Upper lobe of left lung (tissue), 6 donors: Measurements from ENCODE around the gene C15orf39. TPM values are rescaled to one million over a fixed set of nuclear protein-coding genes. Genes with fewer than 3 reads are reported as not detected.

ENCODE experiments used
- ATAC-seq, 2 donors: fragments of 200-7000 bp; cut with Tn5 transposase; one replicate each; pipeline ENCODE4 v1.9.1; 2022; ENCODE audit warnings: mild to moderate bottlenecking in 2 of 2, moderate library complexity in 2 of 2; ENCODE audit not compliant: low FRiP score in 2 of 2
- DNase-seq, 2 donors: peaks; one replicate each; pipeline ENCODE4 v3.0.0-alpha.2; 2019 to 2020
- H3K27ac ChIP-seq, 4 donors: fragments of 200-600 bp; sonication (generic); one replicate each; pipeline ENCODE4 v1.5.1; 2016 to 2019
- H3K27me3 ChIP-seq, 4 donors: fragments of 200-600 bp; sonication (generic); one replicate each; pipeline ENCODE4 v1.5.1; 2017 to 2019
- H3K36me3 ChIP-seq, 4 donors: fragments of 200-600 bp; sonication (generic); one replicate each; pipeline ENCODE4 v1.5.1; 2016 to 2019
- H3K4me1 ChIP-seq, 4 donors: fragments of 200-600 bp; sonication (generic); one replicate each; pipeline ENCODE4 v1.5.1; 2018 to 2019
- H3K4me3 ChIP-seq, 4 donors: fragments of 200-600 bp; sonication (generic); one replicate each; pipeline ENCODE4 v1.5.1; 2017 to 2019; ENCODE audit warnings: mild to moderate bottlenecking in 2 of 4, moderate library complexity in 1 of 4
- H3K9me3 ChIP-seq, 4 donors: fragments of 200-600 bp; sonication (generic); one replicate each; pipeline ENCODE4 v1.5.1; 2018 to 2019
- CTCF ChIP-seq, 6 experiments: fragments of 450-650 bp in 4 of 6; fragments of 200-600 bp in 2 of 6; sonication (generic) in 2 of 6; IDR thresholded peaks; one replicate each; pipeline ENCODE4 v1.5.1; 2016 to 2019; ENCODE audit warnings: antibody characterized with exemption in 6 of 6
- EP300 ChIP-seq, 4 donors: sonication (generic); formaldehyde crosslinking; IDR thresholded peaks; one replicate each; pipeline ENCODE4 v1.5.1; 2017; ENCODE audit warnings: antibody characterized with exemption in 4 of 4, control low read depth in 2 of 4
- POLR2A ChIP-seq, 4 donors: fragments of 450-650 bp; IDR thresholded peaks; one replicate each; pipeline ENCODE4 v1.5.1; 2016 to 2017; ENCODE audit warnings: antibody characterized with exemption in 4 of 4, mild to moderate bottlenecking in 2 of 4
- POLR2AphosphoS5 ChIP-seq, 2 donors: sonication (generic); formaldehyde crosslinking; IDR thresholded peaks; one replicate each; pipeline ENCODE4 v1.5.1; 2017; ENCODE audit warnings: antibody characterized with exemption in 2 of 2
- WGBS, 2 donors: methylation state at CpG; one replicate each; pipeline ENCODE4 v1.1.5; 2017 to 2018; 5-methylcytosine and 5-hydroxymethylcytosine counted together
- total RNA-seq, 6 donors: library from RNA; depleted of rRNA in 4 of 6; stranded (reverse); fragments of >200 nt in 4 of 6; gene quantifications; one replicate each; pipeline versions ENCODE4 v1.1.0 to v1.2.1, GENCODE V29; 2016 to 2021
- donor health status: DM: no; HTN: no; CAD: no; lungs with moderate emphysema.
- donor health status: DM: no; HTN: yes; CAD: no; lungs with severe emphysema.

C15orf39 gene
- total RNA-seq, 6 donors from 2014 or later: 25.4 to 44.6 (median 37.5) TPM

GRCh38 chr15:75171408-75171807 is 30.3 kb upstream of the C15orf39 start:
- TF ChIP-seq POLR2A (IDR thresholded peaks at IDR 0.05): no peak
- TF ChIP-seq EP300 (IDR thresholded peaks at IDR 0.05): peak in 1 of 4 donors; percentile 61
- peak; percentile 46 to 71 for TF ChIP-seq POLR2AphosphoS5 (IDR thresholded peaks at IDR 0.05)
- no peak for TF ChIP-seq CTCF (IDR thresholded peaks at IDR 0.05)
- Histone ChIP-seq H3K9me3 (no peaks in the 10 kb centered on the region), H3K36me3 (no peaks in the 10 kb centered on the region), H3K27me3 (no peaks in the 10 kb centered on the region), H3K4me3 (no peak overlapping the region), H3K27ac (peak overlapping the region in 3 of 4 donors; percentile 15 to 53 (median 51)), H3K4me1 (peaks cover 25 to 35% (median 31%) of the 10 kb centered on the region in 4 donors)
- ATAC-seq (peak in 1 of 2 donors; percentile 32), DNase-seq (peak in 1 of 2 donors; percentile 46)
- 47 to 60% methylated on average over 5 of the region's 5 CpGs for WGBS, 2 donors

- 84 to 87% methylated on average over 6 of the region's 6 CpGs for WGBS, 2 donors
- H3K27me3 ChIP-seq: no peaks in the 10 kb centered on the region
- H3K4me1 ChIP-seq: peaks cover 34 to 44% (median 41%) of the 10 kb centered on the region in 4 donors
- no peak for ATAC-seq
- no peak overlapping the region for H3K27ac ChIP-seq
- no peak overlapping the region for H3K4me3 ChIP-seq
- DNase-seq: no peak
- H3K36me3 ChIP-seq: no peaks in the 10 kb centered on the region
- H3K9me3 ChIP-seq: no peaks in the 10 kb centered on the region
- no peak for TF ChIP-seq POLR2A (IDR thresholded peaks at IDR 0.05)
- no peak for TF ChIP-seq CTCF (IDR thresholded peaks at IDR 0.05)
- no peak for TF ChIP-seq EP300 (IDR thresholded peaks at IDR 0.05)
- no peak for TF ChIP-seq POLR2AphosphoS5 (IDR thresholded peaks at IDR 0.05)
Observed at GRCh38 chr15:75172284-75172820, 29.3 kb upstream of the C15orf39 start.

GRCh38 chr15:75174102-75174501 is 27.6 kb upstream of the C15orf39 start:
- Histone ChIP-seq H3K4me3 (no peak overlapping the region), H3K27ac (peak overlapping the region in 1 of 4 donors; percentile 2), H3K27me3 (no peaks in the 10 kb centered on the region), H3K36me3 (no peaks in the 10 kb centered on the region), H3K4me1 (peaks cover 52 to 62% (median 58%) of the 10 kb centered on the region in 4 donors), H3K9me3 (no peaks in the 10 kb centered on the region)
- 92 to 100% methylated on average over 1 to 5 of the region's 5 CpGs for WGBS, 2 donors
- no peak for ATAC-seq
- DNase-seq: no peak
- no peak for TF ChIP-seq POLR2AphosphoS5 (IDR thresholded peaks at IDR 0.05)
- no peak for TF ChIP-seq POLR2A (IDR thresholded peaks at IDR 0.05)
- no peak for TF ChIP-seq EP300 (IDR thresholded peaks at IDR 0.05)
- no peak for TF ChIP-seq CTCF (IDR thresholded peaks at IDR 0.05)

GRCh38 chr15:75174729-75175128 is 27.0 kb upstream of the C15orf39 start:
- DNase-seq: no peak
- peak overlapping the region in 3 of 4 donors; percentile 75 to 88 (median 83) for H3K27ac ChIP-seq

More at GRCh38 chr15:75174729-75175128, 27.0 kb upstream of the C15orf39 start:
- Histone ChIP-seq H3K27me3 (no peaks in the 10 kb centered on the region), H3K36me3 (no peaks in the 10 kb centered on the region), H3K9me3 (no peaks in the 10 kb centered on the region), H3K4me1 (peaks cover 58 to 68% (median 62%) of the 10 kb centered on the region in 4 donors), H3K4me3 (no peak overlapping the region)
- TF ChIP-seq EP300 (IDR thresholded peaks at IDR 0.05) (no peak), CTCF (IDR thresholded peaks at IDR 0.05) (no peak), POLR2A (IDR thresholded peaks at IDR 0.05) (no peak), POLR2AphosphoS5 (IDR thresholded peaks at IDR 0.05) (no peak)
- ATAC-seq: no peak
- 90 to 96% methylated on average over 5 to 10 of the region's 10 CpGs for WGBS, 2 donors
